Esophagus muscularis mucosa (tissue), 3 donors: ENCODE measurements around the gene DYNLT2B.

Experiments
- CTCF ChIP-seq, 3 experiments: fragments of 200-600 bp in 2 of 3; fragments of 450-650 bp in 1 of 3; sonication (generic) in 2 of 3; IDR thresholded peaks; one replicate each; pipeline ENCODE4 v1.5.1; 2017 to 2019; ENCODE audit warnings: antibody characterized with exemption in 3 of 3, mild to moderate bottlenecking in 2 of 3, moderate library complexity in 1 of 3
- POLR2A ChIP-seq: fragments of 450-650 bp; IDR thresholded peaks from one replicate; pipeline ENCODE4 v1.6.1; 2017; ENCODE audit warnings: antibody characterized with exemption, moderate library complexity, mild to moderate bottlenecking, low read depth

- TF ChIP-seq POLR2A (no peak), CTCF (IDR thresholded peaks at IDR 0.05) (no peak)
Observed at GRCh38 chr3:196241704-196242103, 76.3 kb downstream of the DYNLT2B start.
